CD4-positive, alpha-beta T cell treated with Interferon gamma for 1 hour (primary cell): Measurements from ENCODE around the gene RTP3.

ENCODE experiments used
- DNase-seq: peaks from one replicate; pipeline ENCODE4 v3.0.0-alpha.2; 2020

The RTP3 gene

GRCh38 chr3:46549408-46549904 is 51.7 kb downstream of the RTP3 start:
- DNase-seq, result no peak

DNA sequence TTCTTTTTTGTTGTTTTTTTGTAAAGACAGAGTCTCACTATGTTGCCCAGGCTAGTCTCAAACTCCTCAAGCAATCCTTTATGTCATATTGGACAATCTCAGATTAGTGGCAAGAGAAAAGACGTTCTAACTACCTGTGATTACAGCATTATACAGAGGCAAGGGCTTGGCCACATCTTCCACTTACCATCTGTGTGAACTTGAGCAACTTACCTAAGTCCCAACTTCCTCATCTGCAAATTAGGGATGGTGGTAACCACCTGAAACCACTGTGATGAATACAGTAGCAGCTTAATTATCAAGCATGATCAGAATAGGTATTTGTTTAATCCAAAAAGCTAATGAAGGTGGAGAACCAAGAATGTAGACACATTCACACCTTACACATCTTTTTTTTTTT is 52.2 kb downstream of the RTP3 start:
- no peak for DNase-seq
